Hepatocyte (in vitro differentiated cells): ENCODE measurements around the gene MKNK2. TPM values are rescaled to one million over a fixed set of nuclear protein-coding genes. Genes with fewer than 3 reads are reported as not detected.
A peak's percentile ranks its signal among the peaks of the same experiment; 100 is the strongest.

ENCODE experiments used
- DNase-seq: peaks from one replicate; pipeline ENCODE4 v3.0.0-alpha.2; 2016; ENCODE audit warnings: low spot score
- H2AFZ ChIP-seq: fragments of 200-600 bp; sonication (generic); 2 replicates; pipeline ENCODE4 v1.6.0; 2016; ENCODE audit warnings: antibody characterized with exemption, mild to moderate bottlenecking
- H3K27ac ChIP-seq: fragments of 200-600 bp; sonication (generic); 2 replicates; pipeline ENCODE4 v1.5.1; 2016; ENCODE audit warnings: mild to moderate bottlenecking
- H3K27me3 ChIP-seq: fragments of 200-600 bp; sonication (generic); 2 replicates; pipeline ENCODE4 v1.6.1; 2016
- H3K36me3 ChIP-seq: fragments of 200-600 bp; sonication (generic); replicated peaks from 2 replicates; pipeline ENCODE4 v1.5.1; 2016; ENCODE audit warnings: low read depth; ENCODE audit not compliant: insufficient read depth
- H3K4me1 ChIP-seq: fragments of 200-600 bp; sonication (generic); 2 replicates; pipeline ENCODE4 v1.5.1; 2016; ENCODE audit warnings: mild to moderate bottlenecking, moderate library complexity; ENCODE audit not compliant: insufficient read depth
- H3K4me2 ChIP-seq: fragments of 200-600 bp; sonication (generic); 2 replicates; pipeline ENCODE4 v1.6.0; 2016
- H3K4me3 ChIP-seq: fragments of 200-600 bp; sonication (generic); 2 replicates; pipeline ENCODE4 v1.5.1; 2016; ENCODE audit warnings: mild to moderate bottlenecking
- H3K79me2 ChIP-seq: fragments of 200-600 bp; sonication (generic); 2 replicates; pipeline ENCODE4 v1.6.0; 2017; ENCODE audit warnings: mild to moderate bottlenecking
- H3K9me2 ChIP-seq: fragments of 200-600 bp; sonication (generic); replicated peaks from 2 replicates; pipeline ENCODE4 v1.6.0; 2017; ENCODE audit warnings: mild to moderate bottlenecking; ENCODE audit not compliant: insufficient read depth
- H3K9me3 ChIP-seq: fragments of 200-600 bp; sonication (generic); 2 replicates; pipeline ENCODE4 v1.5.1; 2016; ENCODE audit warnings: low read depth, mild to moderate bottlenecking
- H4K20me1 ChIP-seq: fragments of 200-600 bp; sonication (generic); 2 replicates; pipeline ENCODE4 v1.6.0; 2016; ENCODE audit warnings: mild to moderate bottlenecking; ENCODE audit not compliant: insufficient read depth, poor library complexity, severe bottlenecking
- EZH2 ChIP-seq: fragments of 200-600 bp; sonication (generic); IDR thresholded peaks from 2 replicates; pipeline ENCODE4 v1.6.1; 2016; ENCODE audit warnings: antibody characterized with exemption, mild to moderate bottlenecking, borderline replicate concordance
- EZH2phosphoT487 ChIP-seq: fragments of 200-600 bp; sonication (generic); IDR thresholded peaks from one replicate; pipeline ENCODE4 v1.6.1; 2018; ENCODE audit warnings: antibody characterized with exemption, mild to moderate bottlenecking, low read depth, moderate library complexity; ENCODE audit not compliant: unreplicated experiment, severe bottlenecking
- WGBS: methylation state at CpG from one replicate; pipeline ENCODE4 v1.1.6; 2016; ENCODE audit warnings: low lambda C conversion rate; ENCODE audit errors: missing lambda C conversion rate; 5-methylcytosine and 5-hydroxymethylcytosine counted together
- polyA plus RNA-seq: library from polyadenylated mRNA; unstranded; fragments of >200 nt; fragmentation: Nextera tagmentation; extraction: Ambion mirVana; gene quantifications from 2 replicates; pipeline ENCODE4 v1.2.1, GENCODE V29; 2016
- total RNA-seq: library from RNA; depleted of rRNA; stranded (reverse); fragments of >200 nt; gene quantifications from 2 replicates; pipeline ENCODE4 v1.2.3, GENCODE V29; 2014
- TF ChIP-seq, protein P1 (sequence below): fragments of 200-600 bp; sonication (generic); IDR thresholded peaks from 2 replicates; pipeline ENCODE4 v1.5.1; 2016; ENCODE audit warnings: antibody characterized with exemption, mild to moderate bottlenecking; ENCODE audit not compliant: poor library complexity

Gene MKNK2
- total and polyA plus RNA-seq, 2 experiments from 2014 or later = 90.4 to 136 TPM

DNA sequence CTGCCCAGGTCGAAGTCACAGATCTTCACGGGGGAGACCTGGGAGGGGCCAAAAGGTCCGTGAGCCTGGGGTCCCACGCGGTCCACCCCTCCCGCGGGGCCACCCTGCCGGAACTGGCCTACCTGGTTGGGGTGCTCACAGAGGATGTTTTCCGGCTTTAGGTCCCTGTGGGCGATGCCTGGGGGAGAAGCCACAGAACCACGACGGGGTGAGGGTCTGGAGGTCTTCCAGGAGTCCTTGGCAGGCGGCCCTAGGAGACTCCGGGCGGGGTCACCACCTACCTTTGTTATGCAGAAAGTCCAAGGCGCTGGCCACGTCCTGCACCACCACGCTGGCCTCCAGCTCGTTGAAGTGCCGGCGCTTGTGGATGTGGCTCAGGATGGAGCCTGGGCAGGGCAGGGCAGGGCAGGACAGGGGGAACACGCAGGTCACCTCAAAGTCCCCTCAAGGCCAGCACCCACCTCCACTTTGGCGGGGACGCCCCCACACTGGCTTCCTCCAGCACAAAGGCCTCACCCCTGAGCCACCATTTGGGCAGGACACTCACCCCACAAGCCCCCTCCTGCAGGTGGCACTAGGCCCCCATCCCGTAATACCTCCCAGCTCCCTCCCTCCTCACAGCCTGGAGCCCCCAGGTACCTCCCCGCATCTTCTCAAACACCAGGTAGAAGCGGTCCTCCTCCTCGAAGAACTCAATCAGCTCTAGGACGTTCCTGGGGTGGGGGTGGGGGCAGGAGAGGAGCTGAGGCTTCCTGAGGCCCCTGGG is 8.4 kb downstream of the MKNK2 start:
- TF ChIP-seq, protein P1, sequence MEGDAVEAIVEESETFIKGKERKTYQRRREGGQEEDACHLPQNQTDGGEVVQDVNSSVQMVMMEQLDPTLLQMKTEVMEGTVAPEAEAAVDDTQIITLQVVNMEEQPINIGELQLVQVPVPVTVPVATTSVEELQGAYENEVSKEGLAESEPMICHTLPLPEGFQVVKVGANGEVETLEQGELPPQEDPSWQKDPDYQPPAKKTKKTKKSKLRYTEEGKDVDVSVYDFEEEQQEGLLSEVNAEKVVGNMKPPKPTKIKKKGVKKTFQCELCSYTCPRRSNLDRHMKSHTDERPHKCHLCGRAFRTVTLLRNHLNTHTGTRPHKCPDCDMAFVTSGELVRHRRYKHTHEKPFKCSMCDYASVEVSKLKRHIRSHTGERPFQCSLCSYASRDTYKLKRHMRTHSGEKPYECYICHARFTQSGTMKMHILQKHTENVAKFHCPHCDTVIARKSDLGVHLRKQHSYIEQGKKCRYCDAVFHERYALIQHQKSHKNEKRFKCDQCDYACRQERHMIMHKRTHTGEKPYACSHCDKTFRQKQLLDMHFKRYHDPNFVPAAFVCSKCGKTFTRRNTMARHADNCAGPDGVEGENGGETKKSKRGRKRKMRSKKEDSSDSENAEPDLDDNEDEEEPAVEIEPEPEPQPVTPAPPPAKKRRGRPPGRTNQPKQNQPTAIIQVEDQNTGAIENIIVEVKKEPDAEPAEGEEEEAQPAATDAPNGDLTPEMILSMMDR = no peak
- TF ChIP-seq EZH2phosphoT487 = no peak
- no peak for TF ChIP-seq EZH2
- Histone ChIP-seq H3K27ac (peak overlapping the region; percentile 95), H3K9me3 (no peaks in the 10 kb centered on the region), H3K4me1 (peaks cover 19% of the 10 kb centered on the region), H3K79me2 (peaks cover 29% of the 10 kb centered on the region), H3K27me3 (no peaks in the 10 kb centered on the region), H2AFZ (no peak overlapping the region), H3K4me3 (no peak overlapping the region), H3K36me3 (no peaks in the 10 kb centered on the region), H4K20me1 (peaks cover 33% of the 10 kb centered on the region), H3K4me2 (peak overlapping the region; percentile 81), H3K9me2 (no peaks in the 10 kb centered on the region)
- peak; percentile 54 for DNase-seq
- WGBS = 59% methylated on average over 25 of the region's 29 CpGs

DNA sequence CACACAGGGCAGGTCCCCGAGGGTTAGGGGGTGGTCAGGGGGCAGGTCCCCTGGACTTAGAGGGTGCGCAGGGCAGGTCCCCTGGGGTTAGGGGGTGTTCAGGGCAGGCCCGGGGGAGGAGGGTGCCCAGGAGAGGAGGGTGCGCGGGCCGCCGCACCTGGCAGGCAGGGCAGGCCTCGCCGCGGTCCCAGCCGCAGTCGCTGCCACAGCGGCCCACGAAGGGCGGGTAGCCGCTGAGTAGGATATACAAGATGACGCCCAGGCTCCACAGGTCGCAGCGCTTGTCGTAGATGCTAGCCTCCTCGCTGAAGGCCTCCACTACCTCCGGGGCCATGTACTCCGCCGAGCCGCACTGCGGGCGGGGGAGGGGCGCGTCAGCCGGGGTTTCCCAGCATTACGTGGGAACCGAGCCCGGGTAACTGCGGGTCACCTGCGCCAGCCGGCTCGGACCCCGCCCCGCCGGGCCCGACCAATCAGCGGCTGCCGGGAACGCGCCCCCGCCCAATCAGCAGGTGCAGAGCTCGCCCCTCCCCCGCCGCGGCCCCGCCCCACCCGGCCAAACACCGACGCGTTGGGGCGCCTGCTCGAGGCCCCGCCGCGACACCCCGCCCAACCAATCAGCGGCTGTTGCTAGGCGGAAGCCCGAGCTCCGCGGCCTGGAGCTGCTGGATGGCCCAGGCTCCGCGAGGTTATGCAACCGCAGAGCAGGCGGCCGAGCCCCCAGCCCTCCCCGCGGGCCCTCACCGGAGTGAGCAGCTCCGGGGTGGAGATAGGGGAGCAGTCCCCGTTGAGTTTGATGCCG is 9.2 kb downstream of the MKNK2 start:
- 27% methylated on average over 34 of the region's 77 CpGs for WGBS
- Histone ChIP-seq H3K4me1 (peaks cover 16% of the 10 kb centered on the region), H3K79me2 (peaks cover 21% of the 10 kb centered on the region), H3K9me2 (no peaks in the 10 kb centered on the region), H3K9me3 (no peaks in the 10 kb centered on the region), H3K36me3 (no peaks in the 10 kb centered on the region), H3K27me3 (no peaks in the 10 kb centered on the region), H2AFZ (no peak overlapping the region), H3K4me3 (no peak overlapping the region), H3K4me2 (peak overlapping the region; percentile 81), H3K27ac (peak overlapping the region; percentile 95), H4K20me1 (peaks cover 25% of the 10 kb centered on the region)
- TF ChIP-seq EZH2phosphoT487 = no peak
- TF ChIP-seq EZH2 = no peak
- TF ChIP-seq, protein P1 = no peak
- DNase-seq = peak; percentile 98

GRCh38 chr19:2041433-2041682 is 9.7 kb downstream of the MKNK2 start:
- Histone ChIP-seq H3K36me3 (no peaks in the 10 kb centered on the region), H4K20me1 (peaks cover 20% of the 10 kb centered on the region), H3K9me2 (no peaks in the 10 kb centered on the region), H3K79me2 (peaks cover 16% of the 10 kb centered on the region), H2AFZ (no peak overlapping the region), H3K4me1 (peaks cover 16% of the 10 kb centered on the region), H3K4me2 (peak overlapping the region; percentile 71), H3K9me3 (no peaks in the 10 kb centered on the region), H3K4me3 (no peak overlapping the region), H3K27ac (peak overlapping the region; percentile 89), H3K27me3 (no peaks in the 10 kb centered on the region)
- TF ChIP-seq EZH2phosphoT487 (no peak), EZH2 (no peak)
- TF ChIP-seq, protein P1 = no peak
- WGBS = 100% methylated on average over 4 of the region's 6 CpGs
- DNase-seq = peak; percentile 9
